ENCODE results near the gene RAB9A.
"Not testable (repeated sequence)": the region's sequence is repeated elsewhere in the genome, so short reads cannot be mapped to it uniquely, and the experiment has no call there.

The RAB9A gene

GRCh38 chrX:13688958-13689740 is at the start of gene RAB9A:
Gene RAB9A (plus strand): TSS chrX:13689128. CDS start chrX:13708747, 19,619 bp downstream.
- H3K4me3 ChIP-seq (ENCODE audit: low read length), result peak within 1 kb of the TSS; percentile 83
- TF ChIP-seq CTCF (IDR thresholded peaks at IDR 0.05; ENCODE audit: insufficient read depth, low read depth, low read length, missing control alignments), result no peak
- DNase-seq (ENCODE audit: low read depth), result peak; percentile 77

- not testable (repeated sequence) for DNase-seq (ENCODE audit: low read depth); H3K4me3 ChIP-seq (ENCODE audit: low read length)
Observed at GRCh38 chrX:13641684-13642083, 47.2 kb upstream of the RAB9A start.

- DNase-seq (ENCODE audit: low read depth), result no peak
- no peak for TF ChIP-seq CTCF (IDR thresholded peaks at IDR 0.05; ENCODE audit: insufficient read depth, low read depth, low read length, missing control alignments)
- H3K4me3 ChIP-seq (ENCODE audit: low read length), result no peak overlapping the region
Observed at GRCh38 chrX:13645464-13646153, 43.3 kb upstream of the RAB9A start.

GRCh38 chrX:13646154-13646549 is 42.8 kb upstream of the RAB9A start:
- peak; percentile 77 for TF ChIP-seq CTCF (IDR thresholded peaks at IDR 0.05; ENCODE audit: insufficient read depth, low read depth, low read length, missing control alignments)
- no peak overlapping the region for H3K4me3 ChIP-seq (ENCODE audit: low read length)
- DNase-seq (ENCODE audit: low read depth), result peak; percentile 56

GRCh38 chrX:13647709-13648212 is 41.2 kb upstream of the RAB9A start:
- peak; percentile 36 for DNase-seq (ENCODE audit: low read depth)
- no peak for TF ChIP-seq CTCF (IDR thresholded peaks at IDR 0.05; ENCODE audit: insufficient read depth, low read depth, low read length, missing control alignments)

GRCh38 chrX:13648336-13648735 is 40.6 kb upstream of the RAB9A start:
- not testable (repeated sequence) for H3K4me3 ChIP-seq (ENCODE audit: low read length); DNase-seq (ENCODE audit: low read depth)

More at GRCh38 chrX:13647709-13648212, 41.2 kb upstream of the RAB9A start:
- H3K4me3 ChIP-seq (ENCODE audit: low read length), result no peak overlapping the region

GRCh38 chrX:13649838-13650237 is 39.1 kb upstream of the RAB9A start:
- no peak for DNase-seq (ENCODE audit: low read depth)
- no peak for TF ChIP-seq CTCF (IDR thresholded peaks at IDR 0.05; ENCODE audit: insufficient read depth, low read depth, low read length, missing control alignments)
- H3K4me3 ChIP-seq (ENCODE audit: low read length), result no peak overlapping the region

Measured in epithelial cell of esophagus (primary cell).